B cell (primary cell): ENCODE data around the gene ACAP2. TPM values are rescaled to one million over a fixed set of nuclear protein-coding genes. Genes with fewer than 3 reads are reported as not detected.
"Not testable (repeated sequence)": the region's sequence is repeated elsewhere in the genome, so short reads cannot be mapped to it uniquely, and the experiment has no call there.

ENCODE experiments used
- ATAC-seq: fragments of 200-7000 bp; cut with Tn5 transposase; one replicate; pipeline ENCODE4 v1.10.0; 2021; ENCODE audit warnings: low read depth, mild to moderate bottlenecking, moderate number of reproducible peaks, moderate library complexity
- CTCF ChIA-PET: fragments of 350-600 bp; sonication (Branson Sonifier 250); formaldehyde crosslinking; loops from one replicate; lab custom pipeline; 2021; ENCODE audit warnings: antibody characterized with exemption, inconsistent platforms; lab: Charles Lee
- POLR2A ChIA-PET: fragments of 350-600 bp; sonication (Branson Sonifier 250); formaldehyde crosslinking; loops from one replicate; lab custom pipeline; 2021; ENCODE audit warnings: antibody characterized with exemption; lab: Charles Lee
- DNase-seq: peaks from one replicate; pipeline ENCODE4 v3.0.0; 2013
- H2AFZ ChIP-seq: 2 replicates; pipeline ENCODE4 v1.6.1; 2012; ENCODE audit warnings: mild to moderate bottlenecking, low read depth, low read length; ENCODE audit not compliant: insufficient read depth, poor library complexity, severe bottlenecking
- H3K27ac ChIP-seq, 2 donors: 1 replicate in 1 of 2; 2 replicates in 1 of 2; pipeline ENCODE4 v1.5.1; 2012 to 2013; ENCODE audit warnings: low read length in 2 of 2, mild to moderate bottlenecking in 2 of 2, moderate library complexity in 1 of 2
- H3K27me3 ChIP-seq, 4 experiments: fragments of 200-600 bp in 1 of 4; sonication (generic) in 1 of 4; replicated peaks in 1 of 4; 1 replicate in 2 of 4; 2 replicates in 2 of 4; pipeline versions ENCODE4 v1.6.1 to v1.7.0; 2013 to 2016; ENCODE audit warnings: low read length in 3 of 4, mild to moderate bottlenecking in 2 of 4, mixed read lengths in 1 of 4, moderate library complexity in 1 of 4; ENCODE audit not compliant: insufficient read depth in 4 of 4, control insufficient read depth in 3 of 4; ENCODE audit errors: control extremely low read depth in 1 of 4
- H3K36me3 ChIP-seq, 2 experiments: replicated peaks in 1 of 2; 1 replicate in 1 of 2; 2 replicates in 1 of 2; pipeline versions ENCODE4 v1.6.1 to v1.7.1; 2013; ENCODE audit warnings: low read length in 1 of 2; ENCODE audit not compliant: insufficient read depth in 2 of 2, control insufficient read depth in 1 of 2; ENCODE audit errors: control extremely low read depth in 1 of 2, extremely low read depth in 1 of 2
- H3K4me1 ChIP-seq, 2 donors: fragments of 200-600 bp in 1 of 2; sonication (generic) in 1 of 2; 1 replicate in 1 of 2; 2 replicates in 1 of 2; pipeline versions ENCODE4 v1.5.1 to v1.6.1; 2013 to 2017; ENCODE audit warnings: low read length in 2 of 2; ENCODE audit not compliant: control insufficient read depth in 2 of 2, insufficient read depth in 2 of 2
- H3K4me2 ChIP-seq: replicated peaks from 2 replicates; pipeline ENCODE3; 2012; ENCODE audit warnings: mild to moderate bottlenecking, low read depth, low read length; ENCODE audit not compliant: poor library complexity, severe bottlenecking
- H3K4me3 ChIP-seq, 5 experiments: fragments of 200-600 bp in 1 of 5; sonication (generic) in 1 of 5; 1 replicate in 3 of 5; 2 replicates in 2 of 5; pipeline versions ENCODE4 v1.5.1 to v1.7.0; 2011 to 2016; ENCODE audit warnings: low read length in 4 of 5, mild to moderate bottlenecking in 4 of 5, low read depth in 2 of 5, control low read depth in 1 of 5, moderate library complexity in 1 of 5; ENCODE audit not compliant: insufficient read depth in 1 of 5; ENCODE audit errors: control extremely low read depth in 1 of 5, extremely low read depth in 1 of 5
- H3K79me2 ChIP-seq: fragments of 200-600 bp; sonication (generic); one replicate; pipeline ENCODE4 v1.6.0; 2016; ENCODE audit warnings: low read length; ENCODE audit not compliant: control insufficient read depth, insufficient read depth
- H3K9ac ChIP-seq: fragments of 200-600 bp; sonication (generic); 2 replicates; pipeline ENCODE4 v1.6.1; 2017; ENCODE audit warnings: mild to moderate bottlenecking, low read length, moderate library complexity
- H3K9me3 ChIP-seq, 3 donors: one replicate each; pipeline versions ENCODE4 v1.6.1 to v1.7.1; 2013; ENCODE audit warnings: low read length in 2 of 3; ENCODE audit not compliant: control insufficient read depth in 2 of 3, insufficient read depth in 1 of 3; ENCODE audit errors: control extremely low read depth in 1 of 3
- H4K20me1 ChIP-seq: 2 replicates; pipeline ENCODE4 v1.6.0; 2012; ENCODE audit warnings: mild to moderate bottlenecking, low read length; ENCODE audit not compliant: insufficient read depth, control insufficient read depth, poor library complexity, severe bottlenecking
- H3K27ac Mint-ChIP-seq: one replicate; pipeline ENCODE4 v1.8.0; 2021; ENCODE audit warnings: mixed read lengths
- H3K27me3 Mint-ChIP-seq: one replicate; pipeline ENCODE4 v1.8.0; 2021; ENCODE audit warnings: mixed read lengths
- H3K4me1 Mint-ChIP-seq: one replicate; pipeline ENCODE4 v1.8.0; 2021; ENCODE audit warnings: mixed read lengths
- H3K4me3 Mint-ChIP-seq: one replicate; pipeline ENCODE4 v1.8.0; 2021; ENCODE audit warnings: mixed read lengths
- H3K9me3 Mint-ChIP-seq: one replicate; pipeline ENCODE4 v1.8.0; 2022; ENCODE audit warnings: mixed read lengths; ENCODE audit not compliant: insufficient read depth
- EZH2 ChIP-seq: IDR thresholded peaks from 2 replicates; pipeline ENCODE4 v1.6.1; 2012; ENCODE audit warnings: borderline replicate concordance, low read depth, mild to moderate bottlenecking, moderate library complexity, low read length; ENCODE audit not compliant: insufficient read depth, poor library complexity, severe bottlenecking
- WGBS: methylation state at CpG from one replicate; pipeline ENCODE4 v1.1.5; 2013; ENCODE audit warnings: missing lambda C conversion rate; ENCODE audit not compliant: insufficient coverage; 5-methylcytosine and 5-hydroxymethylcytosine counted together
- intact Hi-C: fragments of 100-400 bp; cut with micrococcal nuclease; formaldehyde crosslinking; loops from one replicate; pipeline ENCODE4 v1.10.0; 2022
- polyA plus RNA-seq: library from polyadenylated mRNA; depleted of rRNA; stranded (reverse); fragments of >200 nt; gene quantifications from 2 replicates; pipeline ENCODE4 v1.2.3, GENCODE V29; 2012
- total RNA-seq, 2 donors: library from RNA; stranded (reverse); fragments of 120-200 nt in 1 of 2; gene quantifications; 1 replicate in 1 of 2; 2 replicates in 1 of 2; pipeline versions ENCODE4 v1.2.3 to v1.2.4, GENCODE V29; 2013 to 2022
- TF ChIP-seq, protein P1 (sequence below): fragments of 200-600 bp; IDR thresholded peaks from one replicate; pipeline ENCODE4 v1.8.0; 2022; ENCODE audit warnings: antibody characterized with exemption, mild to moderate bottlenecking

The ACAP2 gene
- total and polyA plus RNA-seq, 2 donors (not counting 1 experiment from before 2014, with no cell fraction given), result 18.6 to 113 TPM

DNA sequence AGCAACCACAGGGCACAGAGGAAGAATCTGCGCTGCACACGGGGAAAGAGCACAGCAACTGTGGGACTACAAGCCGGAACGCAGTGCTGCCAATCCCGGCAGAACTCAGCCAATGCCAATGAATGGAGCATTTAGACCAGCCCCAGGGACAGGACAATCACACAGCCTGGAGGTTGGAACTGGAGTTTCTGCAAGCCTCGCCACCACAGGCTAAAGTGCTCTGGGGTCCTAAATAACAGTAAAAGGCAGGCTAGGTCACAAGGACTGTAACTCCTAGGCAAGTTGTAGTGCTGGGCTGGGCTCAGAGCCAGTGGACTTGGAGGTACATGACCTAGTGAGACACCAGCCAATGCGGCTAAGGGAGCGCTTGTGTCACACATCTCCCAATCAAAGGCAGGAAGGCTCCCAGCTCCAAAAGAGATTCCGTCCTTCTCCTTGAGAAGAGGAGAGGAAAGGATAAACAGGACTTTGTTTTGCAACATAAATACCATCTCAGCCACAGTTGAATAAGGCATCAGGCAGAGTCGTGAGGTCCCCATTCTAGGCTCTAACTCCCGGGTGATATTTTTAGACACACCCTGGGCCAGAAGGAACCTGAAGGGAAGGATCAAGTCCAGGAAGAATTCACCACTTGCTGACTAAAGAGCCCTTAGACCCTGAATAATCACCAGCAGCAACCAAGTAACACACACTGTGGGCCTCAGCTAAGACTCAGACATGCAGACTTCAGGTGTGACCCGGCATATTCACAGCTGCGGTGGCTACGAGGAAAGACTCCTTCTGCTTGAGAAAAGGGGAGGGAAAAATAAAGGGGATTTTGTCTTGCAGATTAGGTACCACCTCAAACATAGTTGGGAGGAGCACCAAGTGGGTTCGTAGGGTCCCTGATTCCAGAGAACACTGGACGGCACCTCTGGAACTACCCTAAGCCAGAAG lies 86.4 kb downstream of the ACAP2 start:
- Histone ChIP-seq H3K4me1 (peaks cover 5 to 8% of the 10 kb centered on the region in 2 donors), H3K27ac (no peak overlapping the region), H3K4me3 (no peak overlapping the region), H3K9me3 (peaks cover 0 to 3% (median 0%) of the 10 kb centered on the region in 3 donors), H3K4me2 (no peak overlapping the region), H3K79me2 (peaks cover 93% of the 10 kb centered on the region), H3K36me3 (peaks cover 0 to 36% of the 10 kb centered on the region in 2 experiments), H4K20me1 (peaks cover 72% of the 10 kb centered on the region), H3K9ac (no peak overlapping the region), H2AFZ (no peak overlapping the region), H3K27me3 (no peaks in the 10 kb centered on the region)
- DNase-seq (no peak), ATAC-seq (no peak)
- Mint-ChIP-seq H3K27ac (no peak overlapping the region), H3K9me3 (peaks cover 2% of the 10 kb centered on the region), H3K27me3 (no peaks in the 10 kb centered on the region), H3K4me1 (peaks cover 32% of the 10 kb centered on the region), H3K4me3 (no peak overlapping the region)
- POLR2A ChIA-PET, result no interaction called here
- WGBS, result 100% methylated on average over 11 of the region's 16 CpGs
- CTCF ChIA-PET, result no interaction called here
- intact Hi-C loops, result no loop called here
- TF ChIP-seq, protein P1, sequence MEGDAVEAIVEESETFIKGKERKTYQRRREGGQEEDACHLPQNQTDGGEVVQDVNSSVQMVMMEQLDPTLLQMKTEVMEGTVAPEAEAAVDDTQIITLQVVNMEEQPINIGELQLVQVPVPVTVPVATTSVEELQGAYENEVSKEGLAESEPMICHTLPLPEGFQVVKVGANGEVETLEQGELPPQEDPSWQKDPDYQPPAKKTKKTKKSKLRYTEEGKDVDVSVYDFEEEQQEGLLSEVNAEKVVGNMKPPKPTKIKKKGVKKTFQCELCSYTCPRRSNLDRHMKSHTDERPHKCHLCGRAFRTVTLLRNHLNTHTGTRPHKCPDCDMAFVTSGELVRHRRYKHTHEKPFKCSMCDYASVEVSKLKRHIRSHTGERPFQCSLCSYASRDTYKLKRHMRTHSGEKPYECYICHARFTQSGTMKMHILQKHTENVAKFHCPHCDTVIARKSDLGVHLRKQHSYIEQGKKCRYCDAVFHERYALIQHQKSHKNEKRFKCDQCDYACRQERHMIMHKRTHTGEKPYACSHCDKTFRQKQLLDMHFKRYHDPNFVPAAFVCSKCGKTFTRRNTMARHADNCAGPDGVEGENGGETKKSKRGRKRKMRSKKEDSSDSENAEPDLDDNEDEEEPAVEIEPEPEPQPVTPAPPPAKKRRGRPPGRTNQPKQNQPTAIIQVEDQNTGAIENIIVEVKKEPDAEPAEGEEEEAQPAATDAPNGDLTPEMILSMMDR, result no peak
- no peak for TF ChIP-seq EZH2

DNA sequence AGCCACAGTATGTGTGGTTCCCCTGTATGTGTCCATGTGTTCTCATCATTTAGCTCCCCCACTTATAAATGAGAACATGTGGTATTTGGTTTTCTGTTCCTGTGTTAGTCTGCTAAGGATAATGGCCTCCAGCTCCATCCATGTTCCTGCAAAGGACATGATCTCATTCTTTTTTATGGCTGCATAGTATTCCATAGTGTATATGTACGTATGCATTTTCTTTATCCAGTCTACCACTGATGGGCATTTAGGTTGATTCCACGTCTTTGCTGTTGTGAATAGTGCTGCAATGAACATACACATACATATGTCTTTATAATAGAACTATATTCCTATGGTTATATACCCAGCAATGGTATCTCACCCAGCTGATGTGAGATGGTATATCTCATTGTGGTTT lies 88.8 kb downstream of the ACAP2 start:
- H3K4me3 Mint-ChIP-seq, H3K4me3 ChIP-seq, CTCF ChIA-PET, H3K27ac Mint-ChIP-seq, H3K9me3 Mint-ChIP-seq, H3K4me2 ChIP-seq, H3K27me3 ChIP-seq, H3K27me3 Mint-ChIP-seq, H3K9ac ChIP-seq, intact Hi-C loops, ATAC-seq, POLR2A ChIA-PET, H3K9me3 ChIP-seq, DNase-seq, H3K27ac ChIP-seq, H2AFZ ChIP-seq, H3K4me1 ChIP-seq: not testable (repeated sequence)
- H3K4me1 Mint-ChIP-seq, result peaks cover 16% of the 10 kb centered on the region
- H3K79me2 ChIP-seq, result peaks cover 89% of the 10 kb centered on the region
- no CpG with 5 or more reads among the region's 2 CpGs for WGBS
- peaks cover 54% of the 10 kb centered on the region for H4K20me1 ChIP-seq
- peaks cover 0 to 36% of the 10 kb centered on the region in 2 experiments for H3K36me3 ChIP-seq
